Measurements from ENCODE around the gene KRT13. TPM values are rescaled to one million over a fixed set of nuclear protein-coding genes. Genes with fewer than 3 reads are reported as not detected.

Gene KRT13
- total and polyA plus RNA-seq, 2 donors (not counting 1 experiment from before 2014, with no cell fraction given), result not detected

DNA sequence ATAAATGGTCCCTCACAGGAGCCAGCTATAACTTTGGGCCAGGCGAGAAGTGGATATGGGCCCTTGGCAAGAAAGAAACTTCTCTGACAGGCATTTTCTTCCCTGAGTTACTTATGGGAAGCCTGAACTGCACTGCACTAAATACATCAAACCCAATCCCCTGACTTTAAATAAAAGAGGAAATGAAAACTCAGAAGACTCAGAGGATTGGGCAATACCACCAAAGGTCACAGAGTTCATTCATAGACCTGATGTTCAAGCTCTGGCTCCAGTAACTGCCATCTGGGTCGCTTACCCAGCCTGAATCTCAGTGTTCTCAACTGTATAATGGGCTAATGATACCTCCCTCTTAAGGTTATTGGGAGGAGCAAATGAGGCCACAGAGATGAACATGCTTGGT is 25.3 kb downstream of the KRT13 start:
- H2AFZ ChIP-seq (ENCODE audit: insufficient read depth, low read depth, low read length, poor library complexity, severe bottlenecking), result no peak overlapping the region
- intact Hi-C loops (cut with micrococcal nuclease), result no loop called here
- no peaks in the 10 kb centered on the region for H3K9me3 ChIP-seq (ENCODE audit: control extremely low read depth in 1 of 3, control insufficient read depth in 2 of 3, insufficient read depth in 1 of 3, low read length in 2 of 3)
- Mint-ChIP-seq H3K4me3 (no peak overlapping the region), H3K27ac (no peak overlapping the region), H3K4me1 (peaks cover 4% of the 10 kb centered on the region), H3K27me3 (peaks cover 8% of the 10 kb centered on the region), H3K9me3 (ENCODE audit: insufficient read depth) (no peaks in the 10 kb centered on the region)
- no peaks in the 10 kb centered on the region for H3K27me3 ChIP-seq (replicated peaks in 1 of 4; ENCODE audit: control extremely low read depth in 1 of 4, control insufficient read depth in 3 of 4, insufficient read depth in 4 of 4, low read length in 3 of 4)
- no peak overlapping the region for H3K4me3 ChIP-seq (ENCODE audit: control extremely low read depth in 1 of 5, extremely low read depth in 1 of 5, insufficient read depth in 1 of 5, low read depth in 2 of 5, low read length in 4 of 5)
- no peak for ATAC-seq (ENCODE audit: low read depth)
- no peaks in the 10 kb centered on the region for H3K36me3 ChIP-seq (replicated peaks in 1 of 2; ENCODE audit: control extremely low read depth in 1 of 2, control insufficient read depth in 1 of 2, extremely low read depth in 1 of 2, insufficient read depth in 2 of 2, low read length in 1 of 2)
- no peak for DNase-seq
- POLR2A ChIA-PET, result no interaction called here
- H3K79me2 ChIP-seq (ENCODE audit: control insufficient read depth, insufficient read depth, low read length), result no peaks in the 10 kb centered on the region
- peaks cover 4 to 6% of the 10 kb centered on the region in 2 donors for H3K4me1 ChIP-seq (ENCODE audit: control insufficient read depth in 2 of 2, insufficient read depth in 2 of 2, low read length in 2 of 2)
- no peaks in the 10 kb centered on the region for H4K20me1 ChIP-seq (ENCODE audit: control insufficient read depth, insufficient read depth, low read length, poor library complexity, severe bottlenecking)
- H3K4me2 ChIP-seq (replicated peaks; ENCODE audit: low read depth, low read length, poor library complexity, severe bottlenecking), result no peak overlapping the region
- TF ChIP-seq EZH2 (IDR thresholded peaks at IDR 0.05; ENCODE audit: borderline replicate concordance, insufficient read depth, low read depth, low read length, poor library complexity, severe bottlenecking), result no peak
- TF ChIP-seq, protein P1, sequence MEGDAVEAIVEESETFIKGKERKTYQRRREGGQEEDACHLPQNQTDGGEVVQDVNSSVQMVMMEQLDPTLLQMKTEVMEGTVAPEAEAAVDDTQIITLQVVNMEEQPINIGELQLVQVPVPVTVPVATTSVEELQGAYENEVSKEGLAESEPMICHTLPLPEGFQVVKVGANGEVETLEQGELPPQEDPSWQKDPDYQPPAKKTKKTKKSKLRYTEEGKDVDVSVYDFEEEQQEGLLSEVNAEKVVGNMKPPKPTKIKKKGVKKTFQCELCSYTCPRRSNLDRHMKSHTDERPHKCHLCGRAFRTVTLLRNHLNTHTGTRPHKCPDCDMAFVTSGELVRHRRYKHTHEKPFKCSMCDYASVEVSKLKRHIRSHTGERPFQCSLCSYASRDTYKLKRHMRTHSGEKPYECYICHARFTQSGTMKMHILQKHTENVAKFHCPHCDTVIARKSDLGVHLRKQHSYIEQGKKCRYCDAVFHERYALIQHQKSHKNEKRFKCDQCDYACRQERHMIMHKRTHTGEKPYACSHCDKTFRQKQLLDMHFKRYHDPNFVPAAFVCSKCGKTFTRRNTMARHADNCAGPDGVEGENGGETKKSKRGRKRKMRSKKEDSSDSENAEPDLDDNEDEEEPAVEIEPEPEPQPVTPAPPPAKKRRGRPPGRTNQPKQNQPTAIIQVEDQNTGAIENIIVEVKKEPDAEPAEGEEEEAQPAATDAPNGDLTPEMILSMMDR (IDR thresholded peaks at IDR 0.05), result no peak
- no CpG with 5 or more reads among the region's 2 CpGs for WGBS (ENCODE audit: insufficient coverage)
- H3K9ac ChIP-seq (ENCODE audit: low read length), result no peak overlapping the region
- no peak overlapping the region for H3K27ac ChIP-seq (ENCODE audit: low read length in 2 of 2)
- CTCF ChIA-PET, result no interaction called here

DNA sequence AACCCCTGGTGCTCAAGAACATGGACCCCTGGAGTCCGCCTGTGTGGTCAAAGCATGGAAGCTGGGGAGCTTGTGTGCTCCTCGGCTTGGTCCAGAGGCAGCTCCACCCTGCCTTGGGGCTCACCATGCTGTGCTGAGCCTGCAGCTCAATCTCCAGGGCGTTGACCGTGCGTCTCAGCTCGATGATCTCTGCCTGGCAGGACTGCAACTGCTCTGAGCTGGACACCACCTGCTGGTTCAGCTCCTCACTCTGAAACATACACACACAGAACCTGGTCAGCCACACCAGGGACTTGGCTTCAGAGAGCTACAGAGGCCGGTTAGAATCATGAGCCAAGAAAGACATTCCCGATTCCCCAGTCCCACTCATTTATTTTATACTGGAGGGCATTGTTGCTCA is 27.2 kb downstream of the KRT13 start:
- Mint-ChIP-seq H3K27ac (no peak overlapping the region), H3K4me3 (no peak overlapping the region), H3K27me3 (peaks cover under 1% of the 10 kb centered on the region), H3K9me3 (ENCODE audit: insufficient read depth) (no peaks in the 10 kb centered on the region), H3K4me1 (peaks cover 4% of the 10 kb centered on the region)
- Histone ChIP-seq H3K9me3 (ENCODE audit: control extremely low read depth in 1 of 3, control insufficient read depth in 2 of 3, insufficient read depth in 1 of 3, low read length in 2 of 3) (no peaks in the 10 kb centered on the region), H2AFZ (ENCODE audit: insufficient read depth, low read depth, low read length, poor library complexity, severe bottlenecking) (no peak overlapping the region), H3K79me2 (ENCODE audit: control insufficient read depth, insufficient read depth, low read length) (no peaks in the 10 kb centered on the region), H3K4me2 (replicated peaks; ENCODE audit: low read depth, low read length, poor library complexity, severe bottlenecking) (no peak overlapping the region), H3K27ac (ENCODE audit: low read length in 2 of 2) (no peak overlapping the region), H3K9ac (ENCODE audit: low read length) (no peak overlapping the region), H3K4me3 (ENCODE audit: control extremely low read depth in 1 of 5, extremely low read depth in 1 of 5, insufficient read depth in 1 of 5, low read depth in 2 of 5, low read length in 4 of 5) (no peak overlapping the region), H3K27me3 (replicated peaks in 1 of 4; ENCODE audit: control extremely low read depth in 1 of 4, control insufficient read depth in 3 of 4, insufficient read depth in 4 of 4, low read length in 3 of 4) (no peaks in the 10 kb centered on the region), H3K36me3 (replicated peaks in 1 of 2; ENCODE audit: control extremely low read depth in 1 of 2, control insufficient read depth in 1 of 2, extremely low read depth in 1 of 2, insufficient read depth in 2 of 2, low read length in 1 of 2) (no peaks in the 10 kb centered on the region), H3K4me1 (ENCODE audit: control insufficient read depth in 2 of 2, insufficient read depth in 2 of 2, low read length in 2 of 2) (peaks cover 4 to 6% of the 10 kb centered on the region in 2 donors), H4K20me1 (ENCODE audit: control insufficient read depth, insufficient read depth, low read length, poor library complexity, severe bottlenecking) (no peaks in the 10 kb centered on the region)
- CTCF ChIA-PET, result no interaction called here
- TF ChIP-seq, protein P1 (IDR thresholded peaks at IDR 0.05), result no peak
- intact Hi-C loops (cut with micrococcal nuclease), result no loop called here
- no peak for DNase-seq
- POLR2A ChIA-PET, result no interaction called here
- no peak for ATAC-seq (ENCODE audit: low read depth)
- 89% methylated on average over 6 of the region's 8 CpGs for WGBS (ENCODE audit: insufficient coverage)

Data from B cell (primary cell).